HepG2 (cell line): ENCODE measurements around the gene RASAL1. TPM values are rescaled to one million over a fixed set of nuclear protein-coding genes. Genes with fewer than 3 reads are reported as not detected.
A peak's percentile ranks its signal among the peaks of the same experiment; 100 is the strongest.

ENCODE experiments used
- ATAC-seq: fragments of 200-7000 bp; cut with Tn5 transposase; 3 replicates; pipeline ENCODE4 v1.9.1; 2020; ENCODE audit warnings: mild to moderate bottlenecking, moderate library complexity
- BruUV-seq: library from RNA; stranded (reverse); fragments of 400-500 nt; replicated peaks from 2 replicates; lab custom pipeline; 2021; lab: Mats Ljungman, UMichigan
- CTCF ChIA-PET: fragments of 300-600 bp; formaldehyde crosslinking; extraction: SDS; loops from one replicate; lab custom pipeline; 2021; ENCODE audit warnings: low total read pairs, inconsistent platforms, low intra/inter-chr PET ratio; lab: Yijun Ruan, JAX
- POLR2A ChIA-PET: fragments of 350-600 bp; sonication (Branson Sonifier 250); formaldehyde crosslinking; loops from one replicate; lab custom pipeline; 2020; ENCODE audit warnings: antibody characterized with exemption, inconsistent platforms; lab: Yijun Ruan, JAX
- DNase-seq: peaks from one replicate; pipeline ENCODE4 v3.0.0-alpha.2; 2015; ENCODE audit warnings: low spot score
- FAIRE-seq: peaks from 3 replicates; lab custom pipeline; 2011; peaks lifted over from hg19 to GRCh38; lab: Jason Lieb, UNC
- H2AFZ ChIP-seq: one replicate; pipeline ENCODE4 v1.6.1; 2011; ENCODE audit warnings: low read length, inconsistent platforms
- H3K27ac ChIP-seq: fragments of 300-600 bp; 3 replicates; pipeline ENCODE4 v1.8.0; 2011; ENCODE audit warnings: mixed run types, mild to moderate bottlenecking, mixed read lengths, low read length, inconsistent platforms; ENCODE audit not compliant: insufficient read depth; ENCODE audit errors: extremely low read length
- H3K27me3 ChIP-seq, 2 experiments: fragments of 200-600 bp in 1 of 2; 2 replicates in 1 of 2; 3 replicates in 1 of 2; pipeline versions ENCODE4 v1.6.0 to v1.8.0; 2011; ENCODE audit warnings: low read length in 2 of 2, mild to moderate bottlenecking in 2 of 2, moderate library complexity in 2 of 2, inconsistent platforms in 1 of 2; ENCODE audit not compliant: insufficient read depth in 2 of 2, control insufficient read depth in 1 of 2
- H3K36me3 ChIP-seq, 2 experiments: fragments of 200-600 bp in 1 of 2; replicated peaks in 1 of 2; 2 replicates in 1 of 2; 3 replicates in 1 of 2; pipeline versions ENCODE4 v1.5.1 to v1.8.0; 2011; ENCODE audit warnings: low read length in 2 of 2, inconsistent platforms in 1 of 2; ENCODE audit not compliant: insufficient read depth in 2 of 2, control insufficient read depth in 1 of 2
- H3K4me1 ChIP-seq: 2 replicates; pipeline ENCODE4 v1.5.1; 2012; ENCODE audit warnings: low read length, inconsistent platforms; ENCODE audit not compliant: insufficient read depth
- H3K4me2 ChIP-seq: 2 replicates; pipeline ENCODE4 v1.6.0; 2011; ENCODE audit warnings: low read depth, low read length, inconsistent platforms
- H3K4me3 ChIP-seq, 3 experiments: fragments of 200-600 bp in 1 of 3; sonication (generic), shearing (Covaris generic) in 1 of 3; replicated peaks in 1 of 3; 2 replicates each; pipeline ENCODE4 v1.5.1; 2011 to 2016; ENCODE audit warnings: low read length in 3 of 3, inconsistent platforms in 2 of 3, low read depth in 2 of 3, mild to moderate bottlenecking in 2 of 3, control low read depth in 1 of 3, mixed read lengths in 1 of 3; ENCODE audit not compliant: insufficient read depth in 1 of 3
- H3K79me2 ChIP-seq: one replicate; pipeline ENCODE4 v1.6.1; 2011; ENCODE audit warnings: low read length, inconsistent platforms; ENCODE audit not compliant: insufficient read depth
- H3K9ac ChIP-seq: 2 replicates; pipeline ENCODE4 v1.6.0; 2011; ENCODE audit warnings: mild to moderate bottlenecking, low read depth, low read length, inconsistent platforms; ENCODE audit not compliant: insufficient read depth
- H3K9me3 ChIP-seq: 2 replicates; pipeline ENCODE4 v1.5.1; 2012; ENCODE audit warnings: mild to moderate bottlenecking, low read length
- H4K20me1 ChIP-seq: 2 replicates; pipeline ENCODE4 v1.6.0; 2011; ENCODE audit warnings: inconsistent platforms, mild to moderate bottlenecking, low read length, moderate library complexity; ENCODE audit not compliant: insufficient read depth
- CEBPB ChIP-seq: IDR thresholded peaks from 2 replicates; pipeline ENCODE4 v1.6.1; 2011; ENCODE audit warnings: low read depth, low read length, improper control_type of control experiment, borderline replicate concordance
- FOSL2 ChIP-seq: sonication (generic); formaldehyde crosslinking; IDR thresholded peaks from 2 replicates; pipeline ENCODE4 v1.4.0; 2020; ENCODE audit warnings: missing genetic modification reagents
- KDM4B ChIP-seq: sonication (generic); formaldehyde crosslinking; IDR thresholded peaks from 2 replicates; pipeline ENCODE4 v1.4.0; 2020; ENCODE audit warnings: missing genetic modification reagents
- MYC ChIP-seq: sonication (generic); formaldehyde crosslinking; IDR thresholded peaks from 2 replicates; pipeline ENCODE4 v1.9.0; 2021; ENCODE audit warnings: missing genetic modification reagents, borderline replicate concordance
- SOX5 ChIP-seq: IDR thresholded peaks from 2 replicates; pipeline ENCODE4 v1.6.1; 2016; ENCODE audit warnings: borderline replicate concordance
- SOX6 ChIP-seq, 2 experiments: fragments of 450-650 bp in 1 of 2; sonication (generic) in 1 of 2; formaldehyde crosslinking in 1 of 2; IDR thresholded peaks; 2 replicates each; pipeline versions ENCODE4 v1.4.0 to v1.6.1; 2017 to 2020; ENCODE audit warnings: antibody characterized with exemption in 1 of 2, mild to moderate bottlenecking in 1 of 2, missing genetic modification reagents in 1 of 2
- ZEB1 ChIP-seq: IDR thresholded peaks from 2 replicates; pipeline ENCODE4 v1.6.1; 2012; ENCODE audit warnings: mild to moderate bottlenecking, low read depth, inconsistent platforms; ENCODE audit not compliant: insufficient replicate concordance
- ZNF263 ChIP-seq: sonication (generic); formaldehyde crosslinking; IDR thresholded peaks from 2 replicates; pipeline ENCODE4 v1.4.0; 2020; ENCODE audit warnings: missing genetic modification reagents
- ZNF816 ChIP-seq: sonication (generic); formaldehyde crosslinking; IDR thresholded peaks from 2 replicates; pipeline ENCODE4 v1.8.0; 2022; ENCODE audit warnings: missing genetic modification reagents, mild to moderate bottlenecking, borderline replicate concordance
- ZSCAN21 ChIP-seq: sonication (generic); formaldehyde crosslinking; IDR thresholded peaks from 2 replicates; pipeline ENCODE4 v1.8.0; 2022; ENCODE audit warnings: mild to moderate bottlenecking, missing genetic modification reagents, moderate library complexity, borderline replicate concordance
- WGBS: methylation state at CpG from one replicate; pipeline ENCODE4 v1.1.6; 2017; ENCODE audit warnings: low lambda C conversion rate; 5-methylcytosine and 5-hydroxymethylcytosine counted together
- in situ Hi-C: cut with HindIII; loops from 2 replicates; pipeline ENCODE4 v1.10.0; 2017; ENCODE audit warnings: low pct_unique_long_range_greater_than_20kb; ENCODE audit not compliant: extremely low pct_ligation_motif_present
- intact Hi-C: fragments of 100-400 bp; cut with micrococcal nuclease; formaldehyde crosslinking; loops from one replicate; pipeline ENCODE4 v1.10.0; 2022; ENCODE audit not compliant: unreplicated experiment
- polyA plus RNA-seq, 8 experiments: library from polyadenylated mRNA; depleted of rRNA in 3 of 8; stranded (reverse) in 7 of 8; unstranded in 1 of 8; fragments of >200 nt; fragmentation: Illumina TruSeq in 4 of 8; extraction: Trizol in 4 of 8; gene quantifications; 2 replicates each; pipeline versions ENCODE4 v1.2.1 to v1.2.3, GENCODE V29; 2011 to 2016; ENCODE audit warnings: low read depth in 4 of 8, missing spikeins in 1 of 8, mixed read lengths in 1 of 8; ENCODE audit not compliant: insufficient read depth in 1 of 8
- total RNA-seq, 5 experiments: library from RNA; depleted of rRNA; stranded (reverse); fragments of >200 nt; fragmentation: Illumina TruSeq; extraction: Trizol; gene quantifications; 2 replicates each; pipeline ENCODE4 v1.2.3, GENCODE V29; 2016; ENCODE audit warnings: low read depth in 1 of 5
- TF ChIP-seq, protein P1 (sequence below): sonication (generic); formaldehyde crosslinking; IDR thresholded peaks from 2 replicates; pipeline ENCODE4 v1.8.1; 2023; ENCODE audit warnings: missing genetic modification reagents, inconsistent platforms, borderline replicate concordance
- TF ChIP-seq, protein P2 (sequence below), 2 experiments: sonication (generic) in 1 of 2; formaldehyde crosslinking in 1 of 2; IDR thresholded peaks; 2 replicates each; pipeline versions ENCODE4 v1.4.0 to v1.6.1; 2016 to 2020; ENCODE audit warnings: borderline replicate concordance in 1 of 2, low read depth in 1 of 2, mild to moderate bottlenecking in 1 of 2, missing genetic modification reagents in 1 of 2
- TF ChIP-seq, protein P3 (sequence below): sonication (generic); formaldehyde crosslinking; IDR thresholded peaks from 2 replicates; pipeline ENCODE4 v1.4.0; 2020; ENCODE audit warnings: missing genetic modification reagents

The RASAL1 gene
- total and polyA plus RNA-seq, 2 of the 13 experiments (the other 11 are each of a cell fraction or from before 2014, with no cell fraction given), result not detected

DNA sequence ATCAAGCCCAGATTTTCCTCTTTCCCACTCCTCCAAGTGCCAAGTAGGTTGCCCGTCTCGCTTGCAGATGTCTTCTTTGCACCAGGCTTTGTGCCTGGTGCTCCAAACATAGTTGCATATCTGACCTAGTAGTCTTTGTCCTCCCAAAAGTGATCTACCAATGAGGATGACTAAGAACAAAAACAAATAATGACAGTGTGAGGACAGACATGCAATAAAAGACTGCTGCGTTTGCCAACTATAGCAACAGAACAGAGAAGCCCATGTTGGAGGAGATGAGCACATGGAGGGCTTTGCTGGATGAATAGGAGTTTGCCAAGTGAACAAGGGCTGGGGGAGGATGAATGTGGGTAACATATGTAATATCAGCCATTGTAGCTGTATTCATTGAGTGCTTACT is 63.4 kb downstream of the RASAL1 start:
- Histone ChIP-seq H3K4me1 (peaks cover 23% of the 10 kb centered on the region), H3K9ac (no peak overlapping the region), H3K4me2 (peak overlapping the region; percentile 68)
- CTCF ChIA-PET, result no interaction called here
- TF ChIP-seq FOSL2 (CRISPR knock-in tag) (0 out of 2 replicates have a peak, but pooled peaks have one; percentile 27), ZNF263 (CRISPR knock-in tag) (0 out of 2 replicates have a peak, but pooled peaks have one; percentile 6), SOX5 (CRISPR knock-in tag) (0 out of 2 replicates have a peak, but pooled peaks have one; percentile 4), CEBPB (no peak), ZEB1 (no peak), SOX6 (IDR thresholded peaks at IDR 0.05) (no peak), SOX6 (CRISPR knock-in tag; IDR thresholded peaks at IDR 0.05) (no peak), KDM4B (no peak), ZNF816 (no peak), ZSCAN21 (CRISPR knock-in tag) (no peak), MYC (CRISPR knock-in tag) (no peak)
- TF ChIP-seq, protein P1, sequence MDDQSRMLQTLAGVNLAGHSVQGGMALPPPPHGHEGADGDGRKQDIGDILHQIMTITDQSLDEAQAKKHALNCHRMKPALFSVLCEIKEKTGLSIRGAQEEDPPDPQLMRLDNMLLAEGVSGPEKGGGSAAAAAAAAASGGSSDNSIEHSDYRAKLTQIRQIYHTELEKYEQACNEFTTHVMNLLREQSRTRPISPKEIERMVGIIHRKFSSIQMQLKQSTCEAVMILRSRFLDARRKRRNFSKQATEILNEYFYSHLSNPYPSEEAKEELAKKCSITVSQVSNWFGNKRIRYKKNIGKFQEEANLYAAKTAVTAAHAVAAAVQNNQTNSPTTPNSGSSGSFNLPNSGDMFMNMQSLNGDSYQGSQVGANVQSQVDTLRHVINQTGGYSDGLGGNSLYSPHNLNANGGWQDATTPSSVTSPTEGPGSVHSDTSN (CRISPR knock-in tag), result no peak
- TF ChIP-seq, protein P2, sequence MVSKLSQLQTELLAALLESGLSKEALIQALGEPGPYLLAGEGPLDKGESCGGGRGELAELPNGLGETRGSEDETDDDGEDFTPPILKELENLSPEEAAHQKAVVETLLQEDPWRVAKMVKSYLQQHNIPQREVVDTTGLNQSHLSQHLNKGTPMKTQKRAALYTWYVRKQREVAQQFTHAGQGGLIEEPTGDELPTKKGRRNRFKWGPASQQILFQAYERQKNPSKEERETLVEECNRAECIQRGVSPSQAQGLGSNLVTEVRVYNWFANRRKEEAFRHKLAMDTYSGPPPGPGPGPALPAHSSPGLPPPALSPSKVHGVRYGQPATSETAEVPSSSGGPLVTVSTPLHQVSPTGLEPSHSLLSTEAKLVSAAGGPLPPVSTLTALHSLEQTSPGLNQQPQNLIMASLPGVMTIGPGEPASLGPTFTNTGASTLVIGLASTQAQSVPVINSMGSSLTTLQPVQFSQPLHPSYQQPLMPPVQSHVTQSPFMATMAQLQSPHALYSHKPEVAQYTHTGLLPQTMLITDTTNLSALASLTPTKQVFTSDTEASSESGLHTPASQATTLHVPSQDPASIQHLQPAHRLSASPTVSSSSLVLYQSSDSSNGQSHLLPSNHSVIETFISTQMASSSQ (IDR thresholded peaks at IDR 0.05; ENCODE audit: low read depth), result no peak
- TF ChIP-seq, protein P2 (CRISPR knock-in tag; IDR thresholded peaks at IDR 0.05; ENCODE audit: borderline replicate concordance), result no peak
- TF ChIP-seq, protein P3, sequence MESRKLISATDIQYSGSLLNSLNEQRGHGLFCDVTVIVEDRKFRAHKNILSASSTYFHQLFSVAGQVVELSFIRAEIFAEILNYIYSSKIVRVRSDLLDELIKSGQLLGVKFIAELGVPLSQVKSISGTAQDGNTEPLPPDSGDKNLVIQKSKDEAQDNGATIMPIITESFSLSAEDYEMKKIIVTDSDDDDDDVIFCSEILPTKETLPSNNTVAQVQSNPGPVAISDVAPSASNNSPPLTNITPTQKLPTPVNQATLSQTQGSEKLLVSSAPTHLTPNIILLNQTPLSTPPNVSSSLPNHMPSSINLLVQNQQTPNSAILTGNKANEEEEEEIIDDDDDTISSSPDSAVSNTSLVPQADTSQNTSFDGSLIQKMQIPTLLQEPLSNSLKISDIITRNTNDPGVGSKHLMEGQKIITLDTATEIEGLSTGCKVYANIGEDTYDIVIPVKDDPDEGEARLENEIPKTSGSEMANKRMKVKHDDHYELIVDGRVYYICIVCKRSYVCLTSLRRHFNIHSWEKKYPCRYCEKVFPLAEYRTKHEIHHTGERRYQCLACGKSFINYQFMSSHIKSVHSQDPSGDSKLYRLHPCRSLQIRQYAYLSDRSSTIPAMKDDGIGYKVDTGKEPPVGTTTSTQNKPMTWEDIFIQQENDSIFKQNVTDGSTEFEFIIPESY, result no peak
- TF ChIP-seq, all 625 proteins: peak for 3
- intact Hi-C loops, result no loop called here
- Histone ChIP-seq H3K27ac (no peak overlapping the region), H3K36me3 (no peaks in the 10 kb centered on the region), H3K79me2 (no peaks in the 10 kb centered on the region), H3K27me3 (peaks cover 8 to 19% of the 10 kb centered on the region in 2 experiments; a peak in 4 of 5 replicates), H3K4me3 (peak overlapping the region in 1 of 3 experiments; percentile 57; a peak in 1 of 6 replicates), H3K9me3 (no peaks in the 10 kb centered on the region), H2AFZ (no peak overlapping the region), H4K20me1 (no peaks in the 10 kb centered on the region)
- peak; percentile 23 for DNase-seq
- in situ Hi-C loops, result no loop called here
- no TSS peak for BruUV-seq
- ATAC-seq, result peak; percentile 28
- POLR2A ChIA-PET, result no interaction called here
- WGBS, result 11% methylated on average over 3 of the region's 3 CpGs
- no peak for FAIRE-seq
